Activated T-helper 1 cell treated with Interleukin-2 at 50 U/mL for 16 hours (primary cell): ENCODE results near the gene TNIK.
"Not testable (repeated sequence)": the region's sequence is repeated elsewhere in the genome, so short reads cannot be mapped to it uniquely, and the experiment has no call there.

Experiments
- DNase-seq: peaks from one replicate; pipeline ENCODE4 v3.0.0-alpha.2; 2020; ENCODE audit warnings: low read depth

TNIK gene

DNA sequence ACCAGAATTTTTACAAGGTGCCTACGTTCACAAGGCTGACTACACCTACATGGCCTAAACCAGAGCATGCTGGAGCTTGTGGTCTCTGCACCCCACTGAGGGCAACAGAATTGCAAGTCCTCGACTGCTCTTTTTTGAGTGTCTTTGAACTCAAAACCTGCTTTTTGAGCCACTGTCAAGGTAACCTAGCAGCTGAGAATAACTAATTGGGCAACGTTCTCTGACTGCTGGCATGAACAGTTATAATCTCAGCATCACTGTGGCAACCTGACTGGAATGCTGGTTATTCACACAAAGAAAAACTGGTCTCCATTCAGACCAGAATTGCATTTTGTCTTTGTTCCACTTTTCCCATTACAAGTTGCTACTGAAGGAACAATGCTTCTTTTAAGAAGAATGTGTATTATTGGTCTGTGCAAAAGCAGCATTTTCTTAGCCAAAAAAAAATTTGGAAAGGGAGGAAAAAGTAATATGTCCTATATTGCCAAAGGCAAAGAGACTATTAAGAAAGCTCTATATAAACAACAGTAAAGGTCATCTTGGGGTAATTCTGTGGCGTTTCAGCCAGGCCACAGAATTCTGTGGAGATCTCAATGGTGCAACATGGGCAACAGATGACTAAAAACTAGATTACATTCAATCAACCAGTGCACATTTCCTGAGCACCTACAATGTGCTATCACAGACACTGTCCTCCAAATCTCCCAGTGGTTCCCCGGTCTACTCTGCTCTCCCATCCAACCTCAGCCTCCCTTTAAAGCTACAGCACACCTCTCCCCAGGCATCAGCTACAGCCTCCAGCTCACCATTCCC lies 76.8 kb downstream of the TNIK start:
- no peak for DNase-seq

DNA sequence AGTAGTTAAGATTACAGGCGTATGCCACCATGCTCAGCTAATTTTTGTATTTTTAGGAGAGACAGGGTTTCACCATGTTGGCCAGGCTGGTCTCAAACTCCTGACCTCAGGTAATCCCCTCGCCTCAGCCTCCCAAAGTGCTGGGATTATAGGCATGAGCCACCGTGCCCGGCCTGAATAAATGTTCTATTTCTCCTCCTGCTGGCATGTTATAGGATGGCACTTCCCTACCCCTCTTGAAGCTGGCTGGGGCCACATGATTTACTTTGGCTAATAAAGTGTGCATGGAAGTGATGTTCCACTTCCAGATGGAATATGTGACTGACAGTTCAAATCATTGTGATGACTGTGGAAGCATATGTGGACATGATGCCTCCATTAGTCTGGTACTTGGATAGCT lies 77.9 kb downstream of the TNIK start:
- DNase-seq = not testable (repeated sequence)

DNA sequence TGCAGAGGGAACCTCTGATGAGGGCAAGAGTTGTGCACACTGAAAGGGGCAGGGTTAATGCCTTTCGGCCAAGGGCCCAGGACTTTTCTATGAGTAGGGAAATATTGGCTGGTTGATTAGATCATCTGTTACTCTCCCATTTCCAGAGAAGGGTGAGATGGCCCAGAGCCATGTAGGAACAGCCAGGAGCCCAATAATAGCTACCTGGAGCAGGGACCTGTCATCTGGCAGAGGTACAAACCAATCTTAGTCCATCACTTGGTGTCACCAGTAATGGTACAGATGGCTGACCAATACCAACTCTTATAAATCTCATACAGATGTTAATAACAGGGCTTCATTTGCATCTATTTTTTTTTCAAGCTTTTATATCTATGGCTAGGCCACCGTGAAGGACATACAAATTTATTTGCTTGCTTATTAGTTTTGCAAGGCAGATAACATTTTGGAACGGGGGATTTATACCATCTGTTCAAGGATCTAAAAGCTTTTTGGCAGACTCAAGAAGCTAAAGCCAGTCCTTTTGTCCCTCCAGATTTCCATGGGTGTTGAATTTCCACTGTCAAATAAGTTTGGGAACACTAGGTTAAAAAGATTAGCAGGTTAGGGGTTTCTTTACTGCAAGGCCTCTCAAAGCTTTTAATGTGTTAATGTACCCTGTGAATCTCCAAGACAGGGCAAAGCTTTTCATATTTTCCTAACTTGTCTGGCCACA lies 79.3 kb downstream of the TNIK start:
- no peak for DNase-seq

DNA sequence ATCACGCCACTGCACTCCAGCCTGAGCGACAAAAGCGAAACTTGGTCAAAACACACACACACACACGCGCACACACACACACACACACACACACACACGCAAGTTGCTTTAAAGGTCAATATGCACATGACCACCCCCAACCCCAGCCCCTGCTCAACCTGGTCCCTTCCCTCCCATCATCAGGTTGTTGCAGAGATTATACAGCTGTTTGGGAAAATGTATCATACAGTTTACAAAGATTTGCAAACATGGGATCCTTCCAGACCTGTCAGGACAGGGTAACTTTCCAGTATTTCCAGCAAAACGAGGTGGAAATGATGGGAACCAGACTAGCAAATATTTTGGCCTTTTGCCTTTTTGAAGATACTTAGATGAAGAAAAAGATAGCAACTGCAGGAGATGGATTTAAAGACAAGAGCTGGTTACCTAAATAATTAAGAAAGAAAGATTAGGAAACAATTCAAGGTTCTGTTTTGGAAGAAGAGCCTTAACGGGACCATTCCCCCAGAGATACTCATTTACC lies 80.2 kb downstream of the TNIK start:
- DNase-seq = no peak

DNA sequence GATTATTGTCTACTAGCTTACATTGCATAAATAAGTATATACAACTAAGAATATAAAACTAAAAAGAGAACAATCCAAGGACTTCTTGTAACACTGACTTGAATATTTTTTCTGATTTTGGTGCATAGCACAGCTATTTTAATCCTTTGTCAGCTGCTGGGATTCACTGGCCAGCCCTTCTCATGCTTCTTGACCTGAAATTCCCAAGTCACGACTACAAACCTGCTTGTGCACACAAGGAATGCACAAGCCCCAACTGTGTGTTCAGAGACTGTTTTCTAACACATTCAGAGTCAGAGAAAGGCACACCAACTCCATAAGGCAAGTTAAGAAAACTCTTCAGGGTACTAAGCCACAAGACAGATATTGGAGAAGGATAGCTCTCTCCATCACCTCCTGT lies 80.9 kb downstream of the TNIK start:
- no peak for DNase-seq

DNA sequence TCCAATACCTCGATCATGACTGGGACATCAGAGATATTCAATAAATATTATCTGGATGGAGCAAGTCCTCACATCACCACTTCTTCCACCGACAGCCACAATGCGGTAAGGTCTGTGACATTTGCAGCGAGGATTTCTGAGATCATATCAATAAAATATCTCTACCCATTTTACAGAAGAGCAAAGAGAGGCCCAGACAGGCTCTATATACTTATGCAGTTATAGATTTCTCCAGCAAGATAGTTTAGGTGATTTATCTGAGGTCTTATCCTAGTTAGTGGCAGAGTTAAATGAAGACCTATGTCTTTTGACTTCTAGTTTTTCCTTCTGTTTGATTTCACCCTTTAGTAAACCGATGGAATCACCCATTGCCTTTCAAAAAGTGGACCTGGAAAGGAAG lies 81.6 kb downstream of the TNIK start:
- DNase-seq = no peak

GRCh38 chr3:171377859-171378258 lies 82.3 kb downstream of the TNIK start:
- DNase-seq = no peak

- DNase-seq = no peak
Measured at GRCh38 chr3:171376596-171376947, 83.6 kb downstream of the TNIK start.

DNA sequence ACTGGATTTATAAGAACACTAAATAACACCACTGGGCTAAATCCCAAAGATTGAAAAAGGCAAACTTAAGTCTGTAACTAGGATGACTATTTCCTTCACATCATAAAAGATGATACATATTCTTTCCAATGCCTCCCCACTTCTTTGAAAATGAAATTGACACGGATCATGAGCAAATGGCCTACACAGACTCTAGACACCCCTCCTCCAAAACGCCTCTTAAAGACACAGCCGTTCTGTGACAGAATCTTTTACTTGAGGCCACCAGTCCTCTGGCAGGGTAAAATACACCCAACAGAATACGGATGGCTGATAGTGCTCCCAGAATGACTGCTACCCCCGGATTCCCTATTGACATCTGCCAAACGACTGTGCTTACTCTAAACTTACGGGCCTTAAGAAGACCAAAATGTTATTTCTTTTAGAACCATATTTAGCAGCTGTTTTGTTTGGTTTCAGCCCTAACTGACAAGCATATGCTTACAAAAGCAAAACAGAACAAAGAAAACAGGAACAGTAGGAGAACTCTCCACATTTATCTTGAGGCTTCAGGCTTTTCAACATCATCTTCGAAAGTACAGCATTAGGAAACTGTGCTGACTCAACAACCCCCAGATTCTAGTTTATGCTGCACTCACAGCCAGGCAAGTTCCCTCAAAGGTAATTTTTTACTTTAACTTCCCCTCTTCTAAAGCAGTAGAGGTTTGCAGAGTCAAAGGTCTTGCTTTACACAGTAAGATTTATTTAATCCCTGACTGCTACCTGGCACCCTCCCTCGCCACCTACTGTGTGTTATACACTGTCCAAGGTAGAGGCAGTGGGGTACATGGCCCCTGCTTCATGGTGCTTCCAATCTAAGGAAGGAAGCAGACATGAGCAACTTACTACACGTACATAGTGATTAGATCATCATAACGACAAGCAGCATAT lies 84.3 kb downstream of the TNIK start:
- no peak for DNase-seq

DNA sequence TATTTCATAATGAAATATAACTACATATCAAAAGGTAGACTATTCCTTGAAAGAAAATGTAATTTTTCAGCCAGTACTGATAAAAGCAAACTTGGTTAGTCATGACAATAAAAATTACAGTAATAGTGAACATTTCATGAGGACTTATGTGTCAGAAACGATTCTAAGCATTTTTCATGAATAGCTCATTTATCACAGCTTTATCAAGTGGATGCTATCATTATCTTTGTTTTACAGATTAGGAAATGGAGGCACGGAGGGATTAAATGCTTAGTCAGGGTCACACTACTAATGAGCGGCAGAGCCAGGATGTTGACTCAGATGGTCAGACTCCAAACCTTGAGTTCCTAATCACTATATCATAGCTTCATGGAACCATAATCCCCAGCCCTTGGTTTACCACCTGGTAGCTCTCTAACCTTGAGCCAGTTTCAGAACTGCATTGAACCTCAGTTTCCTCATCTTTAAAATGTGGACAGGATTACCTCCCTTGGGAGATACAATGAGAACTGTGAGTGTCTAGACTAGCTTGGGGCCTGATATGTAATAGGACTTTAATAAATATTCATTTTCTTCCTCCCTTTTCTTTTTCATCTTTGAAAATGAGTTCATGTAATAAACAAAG lies 85.4 kb downstream of the TNIK start:
- no peak for DNase-seq

DNA sequence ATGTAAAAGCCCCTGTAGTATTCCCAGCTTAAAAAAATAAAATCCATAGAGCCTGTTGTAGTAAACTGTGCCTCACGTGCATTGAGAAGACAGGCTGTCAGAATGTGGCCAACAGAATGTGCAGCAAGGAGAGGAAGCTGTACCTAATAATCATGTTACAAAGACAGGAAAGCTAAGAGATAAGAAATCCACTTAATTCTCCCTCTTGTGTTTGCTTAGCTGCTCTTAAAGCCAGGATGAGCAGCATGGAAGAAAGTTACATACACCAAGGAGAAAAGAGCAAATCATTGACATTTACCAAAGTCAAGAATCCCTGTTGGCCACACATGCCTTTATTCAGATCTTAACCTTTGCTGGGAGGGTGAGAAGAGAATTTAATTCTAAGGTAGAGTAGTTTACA lies 85.9 kb downstream of the TNIK start:
- DNase-seq = no peak

DNA sequence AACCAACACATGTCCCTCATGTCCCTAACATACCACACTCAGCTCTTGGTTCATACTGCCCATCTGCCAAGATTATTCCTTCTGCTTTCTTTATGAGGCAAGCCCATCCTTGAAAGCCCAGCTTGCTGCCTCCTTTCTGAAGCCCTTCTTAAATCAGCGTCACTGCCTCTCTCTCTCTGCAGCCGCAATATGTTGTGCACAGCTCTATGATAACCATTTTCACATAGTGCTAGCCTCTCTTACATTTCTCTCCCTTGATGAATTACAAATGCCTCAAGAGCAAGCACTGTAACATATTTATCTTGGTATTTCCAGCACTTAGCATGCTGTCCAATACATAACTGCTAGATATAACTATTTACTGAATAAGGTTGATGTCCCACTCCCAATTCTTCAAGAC lies 86.5 kb downstream of the TNIK start:
- DNase-seq = no peak

DNA sequence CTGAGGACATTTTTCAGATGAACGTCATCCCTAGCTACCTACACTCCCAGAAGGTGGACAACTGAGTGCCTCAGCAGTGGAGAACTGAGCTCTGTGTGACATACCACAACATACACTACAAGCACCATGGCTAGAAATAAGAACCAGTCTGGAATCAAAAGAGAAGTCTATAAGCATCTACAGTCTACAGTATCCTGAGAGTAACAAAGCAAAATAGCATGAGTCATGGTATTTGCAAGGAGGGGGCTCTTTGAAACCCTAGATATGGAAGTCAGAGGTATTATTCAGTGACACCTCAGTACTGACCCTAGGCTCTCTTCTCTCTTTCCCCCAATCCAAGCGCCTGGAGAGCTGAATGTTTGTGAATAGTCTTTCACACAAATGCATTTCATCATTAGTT lies 87.5 kb downstream of the TNIK start:
- DNase-seq = no peak

DNA sequence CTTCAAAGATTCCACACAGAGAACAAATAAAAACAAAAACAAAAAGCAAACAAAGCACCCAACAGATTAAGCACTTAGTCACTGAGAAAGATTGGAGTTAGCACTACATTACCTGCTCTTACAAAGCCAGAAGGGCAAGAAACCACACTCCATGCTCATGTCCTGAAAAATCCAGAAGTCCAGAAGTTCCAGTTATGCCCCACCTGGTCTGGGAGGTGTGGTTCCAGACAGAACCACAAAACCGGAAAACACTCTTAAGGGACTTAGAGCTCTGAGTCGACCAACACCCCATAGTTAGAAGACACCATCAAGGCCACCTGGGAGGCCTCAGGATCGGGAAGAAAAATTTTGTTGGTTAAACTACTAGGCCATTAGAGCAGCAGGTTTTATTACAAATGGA lies 88.9 kb downstream of the TNIK start:
- DNase-seq = no peak

GRCh38 chr3:171369156-171369555 lies 91.0 kb downstream of the TNIK start:
- no peak for DNase-seq

DNA sequence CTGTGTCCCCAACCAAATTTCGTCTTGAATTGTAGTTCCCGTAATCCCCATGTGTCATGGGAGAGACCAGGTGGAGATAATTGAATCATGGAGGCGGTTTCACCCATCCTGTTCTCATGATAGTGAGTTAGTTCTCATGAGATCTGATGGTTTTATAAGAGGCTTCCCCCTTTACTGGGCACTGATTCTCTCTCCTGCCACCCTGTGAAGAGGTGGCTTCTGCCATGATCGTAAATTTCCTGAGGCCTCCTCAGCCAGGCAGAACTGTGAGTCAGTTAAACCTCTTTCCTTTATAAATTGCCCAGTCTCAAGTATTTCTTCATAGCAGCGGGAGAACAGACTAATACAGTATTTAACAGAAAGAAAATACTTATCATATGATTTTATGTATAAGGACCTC lies 93.5 kb downstream of the TNIK start:
- DNase-seq = not testable (repeated sequence)

DNA sequence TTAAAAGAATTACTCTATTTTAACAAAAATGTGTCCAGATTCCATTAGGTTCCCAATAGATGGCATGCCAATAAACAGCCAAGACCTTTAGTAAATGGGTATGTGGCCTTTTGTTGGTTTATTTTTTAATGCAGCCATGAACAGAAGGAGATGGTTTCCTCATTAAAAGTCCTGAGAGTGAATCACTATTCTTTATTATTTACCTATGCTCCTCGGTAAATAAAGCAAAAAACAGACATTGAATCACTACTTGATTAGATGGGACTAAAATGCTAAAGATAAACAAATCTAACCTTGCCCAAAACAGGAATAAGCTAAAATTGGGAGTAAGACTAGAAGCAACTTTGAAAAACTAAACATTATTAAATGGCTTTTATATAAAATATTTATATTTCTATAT lies 94.2 kb downstream of the TNIK start:
- no peak for DNase-seq

GRCh38 chr3:171365489-171365888 lies 94.7 kb downstream of the TNIK start:
- no peak for DNase-seq

GRCh38 chr3:171364500-171364899 lies 95.7 kb downstream of the TNIK start:
- DNase-seq = no peak

DNA sequence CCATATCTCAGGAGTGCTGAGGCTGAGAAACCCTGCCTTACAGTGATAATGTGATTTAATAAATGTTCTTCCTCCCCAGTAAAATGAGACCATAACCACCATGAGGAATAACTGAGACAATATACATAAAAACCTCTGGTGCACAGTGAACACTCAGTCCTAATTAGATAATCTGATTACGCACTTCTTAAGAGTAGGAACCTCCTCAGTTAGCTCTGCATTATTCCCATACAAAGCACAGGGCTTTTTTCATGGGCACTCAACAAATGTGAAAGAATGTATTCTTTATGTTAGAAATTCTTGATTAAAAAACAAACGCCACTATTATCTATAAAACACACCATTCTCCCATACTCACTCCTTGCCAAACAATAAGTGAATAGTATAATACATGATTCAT lies 97.0 kb downstream of the TNIK start:
- DNase-seq = no peak

GRCh38 chr3:171362575-171362974 lies 97.6 kb downstream of the TNIK start:
- DNase-seq = no peak

DNA sequence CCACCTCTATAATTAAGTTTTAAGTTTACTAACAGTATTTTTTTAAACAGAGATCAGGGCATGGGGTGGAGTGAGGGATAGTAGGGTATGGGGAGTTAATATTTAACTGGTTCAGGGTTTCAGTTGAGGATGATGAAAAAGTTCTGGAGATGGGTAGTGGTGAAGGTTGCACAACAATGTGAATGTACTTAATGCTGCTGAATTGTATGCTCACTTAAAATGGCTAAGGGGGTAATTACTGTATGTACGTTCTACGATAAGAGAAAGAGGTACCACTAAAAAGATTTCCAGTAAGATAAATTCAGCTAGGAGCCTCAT lies 101.4 kb downstream of the TNIK start:
- DNase-seq = no peak
